ENCODE data around the gene PHOSPHO2.

- TF ChIP-seq CTCF (IDR thresholded peaks at IDR 0.05) (no peak), EP300 (IDR thresholded peaks at IDR 0.05) (no peak)
These were observed 24.7 kb downstream of the PHOSPHO2 start for GRCh38 chr2:169718930-169719504.

All from suprapubic skin (tissue), 3 donors.